Endothelial cell of umbilical vein (primary cell): ENCODE data around the gene SMG5. TPM values are rescaled to one million over a fixed set of nuclear protein-coding genes. Genes with fewer than 3 reads are reported as not detected.

ENCODE experiments used
- BruUV-seq: library from RNA; stranded (reverse); fragments of 400-500 nt; replicated peaks from 2 replicates; lab custom pipeline; 2021; lab: Mats Ljungman, UMichigan
- CTCF ChIA-PET: fragments of 300-600, 350-600 bp; sonication (Branson Sonifier 250); formaldehyde crosslinking; loops from one replicate; lab custom pipeline; 2021; ENCODE audit warnings: antibody characterized with exemption, inconsistent platforms; lab: Charles Lee
- POLR2A ChIA-PET: fragments of 300-600, 350-600 bp; sonication (Branson Sonifier 250); formaldehyde crosslinking; loops from one replicate; lab custom pipeline; 2021; ENCODE audit warnings: antibody characterized with exemption, inconsistent platforms; lab: Charles Lee
- DNase-seq: peaks from one replicate; pipeline ENCODE4 v3.0.0-alpha.2; 2011; ENCODE audit warnings: low read depth, low spot score
- FAIRE-seq: peaks from 2 replicates; lab custom pipeline; 2011; peaks lifted over from hg19 to GRCh38; lab: Jason Lieb, UNC
- H2AFZ ChIP-seq: 2 replicates; pipeline ENCODE4 v1.6.0; 2012; ENCODE audit warnings: low read depth, low read length, control low read depth, inconsistent platforms
- H3K27ac ChIP-seq: 2 replicates; pipeline ENCODE4 v1.5.1; 2011; ENCODE audit warnings: low read depth, mild to moderate bottlenecking, control low read depth, low read length, moderate library complexity; ENCODE audit not compliant: insufficient read depth
- H3K27me3 ChIP-seq, 2 experiments: 2 replicates each; pipeline versions ENCODE4 v1.6.0 to v1.6.1; 2011; ENCODE audit warnings: low read length in 2 of 2, mixed read lengths in 1 of 2; ENCODE audit not compliant: control insufficient read depth in 2 of 2, insufficient read depth in 2 of 2
- H3K36me3 ChIP-seq, 2 experiments: 2 replicates in 1 of 2; 3 replicates in 1 of 2; pipeline ENCODE4 v1.5.1; 2011; ENCODE audit warnings: low read length in 2 of 2, mild to moderate bottlenecking in 1 of 2, moderate library complexity in 1 of 2; ENCODE audit not compliant: control insufficient read depth in 2 of 2, insufficient read depth in 2 of 2; ENCODE audit errors: extremely low read depth in 1 of 2
- H3K4me1 ChIP-seq: 3 replicates; pipeline ENCODE4 v1.5.1; 2011; ENCODE audit warnings: mild to moderate bottlenecking, low read length; ENCODE audit not compliant: control insufficient read depth, insufficient read depth; ENCODE audit errors: extremely low read depth
- H3K4me2 ChIP-seq: 2 replicates; pipeline ENCODE4 v1.6.1; 2011; ENCODE audit warnings: low read length, control low read depth, mixed read lengths; ENCODE audit not compliant: insufficient read depth
- H3K4me3 ChIP-seq, 3 experiments: fragments of 200-600 bp in 1 of 3; sonication (generic), shearing (Covaris generic) in 1 of 3; replicated peaks in 1 of 3; 2 replicates each; pipeline ENCODE4 v1.5.1; 2011 to 2016; ENCODE audit warnings: control low read depth in 3 of 3, low read length in 3 of 3, mild to moderate bottlenecking in 2 of 3, inconsistent platforms in 1 of 3, low read depth in 1 of 3, moderate library complexity in 1 of 3; ENCODE audit not compliant: insufficient read depth in 1 of 3
- H3K79me2 ChIP-seq: 2 replicates; pipeline ENCODE4 v1.6.0; 2012; ENCODE audit warnings: low read length, inconsistent platforms; ENCODE audit not compliant: control insufficient read depth, insufficient read depth
- H3K9ac ChIP-seq: replicated peaks from 2 replicates; pipeline ENCODE3; 2011; ENCODE audit warnings: low read length, control low read depth; ENCODE audit not compliant: insufficient read depth; ENCODE audit errors: extremely low read depth
- H3K9me1 ChIP-seq: replicated peaks from 3 replicates; pipeline ENCODE4 v1.6.0; 2011; ENCODE audit warnings: mild to moderate bottlenecking, low read length; ENCODE audit not compliant: control insufficient read depth, insufficient read depth; ENCODE audit errors: extremely low read depth
- H3K9me3 ChIP-seq: replicated peaks from 2 replicates; pipeline ENCODE4 v1.5.1; 2012; ENCODE audit warnings: low read length, inconsistent platforms; ENCODE audit not compliant: control insufficient read depth, insufficient read depth
- H4K20me1 ChIP-seq: replicated peaks from 2 replicates; pipeline ENCODE3; 2011; ENCODE audit warnings: mild to moderate bottlenecking, low read length; ENCODE audit not compliant: control insufficient read depth, insufficient read depth; ENCODE audit errors: extremely low read depth
- CTCF ChIP-seq, 2 donors: IDR thresholded peaks; 1 replicate in 1 of 2; 2 replicates in 1 of 2; pipeline ENCODE4 v1.5.1; 2011; ENCODE audit warnings: low read length in 2 of 2, mild to moderate bottlenecking in 2 of 2, moderate library complexity in 2 of 2, control low read depth in 1 of 2, inconsistent platforms in 1 of 2, low read depth in 1 of 2; ENCODE audit not compliant: insufficient read depth in 1 of 2; ENCODE audit errors: extremely low read depth in 1 of 2
- EZH2 ChIP-seq: IDR thresholded peaks from 2 replicates; pipeline ENCODE4 v1.6.1; 2012; ENCODE audit warnings: borderline replicate concordance, low read depth, mild to moderate bottlenecking, moderate library complexity, low read length, inconsistent platforms; ENCODE audit not compliant: severe bottlenecking
- FOS ChIP-seq: IDR thresholded peaks from 2 replicates; pipeline ENCODE4 v1.6.1; 2011; ENCODE audit warnings: mild to moderate bottlenecking, low read length, moderate library complexity, borderline replicate concordance; ENCODE audit not compliant: insufficient read depth
- GATA2 ChIP-seq: IDR thresholded peaks from 2 replicates; pipeline ENCODE4 v1.7.0; 2011; ENCODE audit warnings: low read depth, mild to moderate bottlenecking, moderate library complexity, mixed read lengths, low read length; ENCODE audit not compliant: insufficient read length, insufficient read depth
- MYC ChIP-seq: IDR thresholded peaks from one replicate; pipeline ENCODE4 v1.6.1; 2011; ENCODE audit warnings: mild to moderate bottlenecking, low read depth, low read length
- POLR2A ChIP-seq: IDR thresholded peaks from 2 replicates; pipeline ENCODE4 v1.6.1; 2012; ENCODE audit warnings: low read depth, mild to moderate bottlenecking, control low read depth, low read length
- POLR2AphosphoS5 ChIP-seq: IDR thresholded peaks from 2 replicates; pipeline ENCODE4 v1.6.1; 2012; ENCODE audit warnings: low read depth, mild to moderate bottlenecking, control low read depth, low read length, moderate library complexity; ENCODE audit not compliant: insufficient read depth
- dilution Hi-C: fragments of 300-500 bp; cut with MboI; formaldehyde crosslinking; loops from one replicate; pipeline ENCODE4 v1.15.0; 2019; ENCODE audit warnings: low sequenced_read_pairs; ENCODE audit not compliant: extremely low pct_ligation_motif_present
- intact Hi-C: fragments of 100-400 bp; cut with micrococcal nuclease; formaldehyde crosslinking; loops from one replicate; pipeline ENCODE4 v1.10.0; 2022
- polyA plus RNA-seq, 4 experiments: library from polyadenylated mRNA; depleted of rRNA in 3 of 4; stranded (reverse) in 3 of 4; unstranded in 1 of 4; fragments of >200 nt; gene quantifications; 2 replicates each; pipeline versions ENCODE4 v1.2.1 to v1.2.3, GENCODE V29; 2011 to 2012; ENCODE audit warnings: missing spikeins in 1 of 4
- total RNA-seq: library from RNA; stranded (reverse); gene quantifications from 2 replicates; pipeline ENCODE4 v1.2.3, GENCODE V29; 2021
- TF ChIP-seq, protein P1 (sequence below): IDR thresholded peaks from 2 replicates; pipeline ENCODE4 v1.6.1; 2011; ENCODE audit not compliant: insufficient read depth, insufficient read length

The SMG5 gene
- total and polyA plus RNA-seq, 2 donors (not counting 3 experiments of a cell fraction or from before 2014, with no cell fraction given): 37.4 to 82.6 TPM

- BruUV-seq: no TSS peak
- DNase-seq (no peak), FAIRE-seq (no peak)
- intact Hi-C loops (no loop called here), dilution Hi-C loops (no loop called here)
- Histone ChIP-seq H3K79me2 (no peaks in the 10 kb centered on the region), H3K4me3 (no peak overlapping the region), H3K9ac (no peak overlapping the region), H3K36me3 (peaks cover 0 to 9% of the 10 kb centered on the region in 2 experiments), H3K27ac (no peak overlapping the region), H3K27me3 (peaks cover 0 to 4% of the 10 kb centered on the region in 2 experiments), H2AFZ (no peak overlapping the region), H3K9me1 (no peaks in the 10 kb centered on the region), H3K4me1 (peaks cover 6% of the 10 kb centered on the region), H3K4me2 (no peak overlapping the region), H3K9me3 (no peaks in the 10 kb centered on the region), H4K20me1 (no peaks in the 10 kb centered on the region)
- ChIA-PET CTCF (interaction anchor here (1.0 to 3.8 kb wide), 3 partner anchors 11 to 99 kb away, joined by 4 to 17 read pairs (median 12); no protein-coding TSS in a partner anchor), POLR2A (no interaction called here)
- TF ChIP-seq CTCF (IDR thresholded peaks at IDR 0.05; ENCODE audit: extremely low read depth in 1 of 2, insufficient read depth in 1 of 2, low read depth in 1 of 2, low read length in 2 of 2): no peak
- no peak for TF ChIP-seq EZH2
- no peak for TF ChIP-seq POLR2A
- no peak for TF ChIP-seq GATA2
- TF ChIP-seq MYC: no peak
- no peak for TF ChIP-seq POLR2AphosphoS5
- TF ChIP-seq, protein P1, sequence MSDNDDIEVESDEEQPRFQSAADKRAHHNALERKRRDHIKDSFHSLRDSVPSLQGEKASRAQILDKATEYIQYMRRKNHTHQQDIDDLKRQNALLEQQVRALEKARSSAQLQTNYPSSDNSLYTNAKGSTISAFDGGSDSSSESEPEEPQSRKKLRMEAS: no peak
- TF ChIP-seq FOS: no peak
These were observed 37.9 kb downstream of the SMG5 start for GRCh38 chr1:156244712-156245111.
